IMR-90 (cell line): Measurements from ENCODE around the gene HSH2D. TPM values are rescaled to one million over a fixed set of nuclear protein-coding genes. Genes with fewer than 3 reads are reported as not detected.

Source experiments
- ATAC-seq: fragments of 200-7000 bp; cut with Tn5 transposase; 2 replicates; pipeline ENCODE4 v1.9.1; 2020; ENCODE audit warnings: low read depth, mild to moderate bottlenecking, moderate library complexity
- BruUV-seq: library from RNA; stranded (reverse); fragments of 400-500 nt; replicated peaks from 2 replicates; lab custom pipeline; 2021; lab: Mats Ljungman, UMichigan
- CTCF ChIA-PET: fragments of 300-600 bp; formaldehyde crosslinking; extraction: SDS; loops from one replicate; lab custom pipeline; 2021; ENCODE audit warnings: antibody characterized with exemption; lab: Yijun Ruan, JAX
- POLR2A ChIA-PET: fragments of 300-600 bp; sonication (Branson Sonifier 250); formaldehyde crosslinking; loops from one replicate; lab custom pipeline; 2022; ENCODE audit warnings: antibody characterized with exemption; ENCODE audit not compliant: unreplicated experiment; lab: Charles Lee
- DNase-seq: peaks from one replicate; pipeline ENCODE4 v3.0.0; 2013
- H2AFZ ChIP-seq: replicated peaks from 2 replicates; pipeline ENCODE3; 2013; ENCODE audit warnings: low read length, mild to moderate bottlenecking; ENCODE audit not compliant: poor library complexity
- H2AK5ac ChIP-seq: 2 replicates; pipeline ENCODE4 v1.6.1; 2013; ENCODE audit warnings: low read depth, low read length, inconsistent platforms
- H2AK9ac ChIP-seq: replicated peaks from 2 replicates; pipeline ENCODE3; 2013; ENCODE audit warnings: mild to moderate bottlenecking, low read depth, low read length, moderate library complexity; ENCODE audit not compliant: poor library complexity
- H2BK120ac ChIP-seq: 2 replicates; pipeline ENCODE4 v1.6.1; 2013; ENCODE audit warnings: low read depth, low read length, inconsistent platforms
- H2BK15ac ChIP-seq: 3 replicates; pipeline ENCODE4 v1.6.1; 2013; ENCODE audit warnings: low read depth, low read length, inconsistent platforms
- H2BK20ac ChIP-seq: 2 replicates; pipeline ENCODE4 v1.6.1; 2013; ENCODE audit warnings: low read depth, mild to moderate bottlenecking, inconsistent platforms, low read length, moderate library complexity
- H2BK5ac ChIP-seq: 2 replicates; pipeline ENCODE4 v1.6.1; 2013; ENCODE audit warnings: mild to moderate bottlenecking, low read depth, low read length, inconsistent platforms; ENCODE audit not compliant: poor library complexity, severe bottlenecking
- H3K14ac ChIP-seq: replicated peaks from 2 replicates; pipeline ENCODE4 v1.6.1; 2013; ENCODE audit warnings: low read depth, low read length, inconsistent platforms
- H3K18ac ChIP-seq: 2 replicates; pipeline ENCODE4 v1.6.1; 2013; ENCODE audit warnings: low read depth, low read length, control low read depth
- H3K23ac ChIP-seq: 2 replicates; pipeline ENCODE4 v1.6.1; 2013; ENCODE audit warnings: low read depth, low read length, inconsistent platforms
- H3K27ac ChIP-seq: 2 replicates; pipeline ENCODE4 v1.5.1; 2013; ENCODE audit warnings: mild to moderate bottlenecking, control low read depth, low read length; ENCODE audit not compliant: insufficient read depth
- H3K27me3 ChIP-seq: 2 replicates; pipeline ENCODE4 v1.6.1; 2013; ENCODE audit warnings: low read length; ENCODE audit not compliant: control insufficient read depth, insufficient read depth
- H3K36me3 ChIP-seq: 2 replicates; pipeline ENCODE4 v1.6.1; 2013; ENCODE audit warnings: low read length, mixed read lengths; ENCODE audit not compliant: control insufficient read depth, insufficient read depth
- H3K4ac ChIP-seq: 2 replicates; pipeline ENCODE4 v1.6.1; 2013; ENCODE audit warnings: low read depth, low read length, inconsistent platforms
- H3K4me1 ChIP-seq: 2 replicates; pipeline ENCODE4 v1.6.1; 2013; ENCODE audit warnings: low read length, mixed read lengths; ENCODE audit not compliant: control insufficient read depth, insufficient read depth
- H3K4me2 ChIP-seq: 2 replicates; pipeline ENCODE4 v1.6.1; 2013; ENCODE audit warnings: low read depth, mild to moderate bottlenecking, control low read depth, low read length, moderate library complexity
- H3K4me3 ChIP-seq: 2 replicates; pipeline ENCODE4 v1.5.1; 2013; ENCODE audit warnings: low read depth, mild to moderate bottlenecking, control low read depth, low read length, moderate library complexity; ENCODE audit not compliant: insufficient read depth
- H3K56ac ChIP-seq: 2 replicates; pipeline ENCODE4 v1.6.1; 2013; ENCODE audit warnings: low read length, inconsistent platforms; ENCODE audit not compliant: insufficient read depth; ENCODE audit errors: extremely low read depth
- H3K79me1 ChIP-seq, 2 experiments: 2 replicates each; pipeline ENCODE4 v1.6.1; 2013; ENCODE audit warnings: low read length in 2 of 2, inconsistent platforms in 1 of 2, low read depth in 1 of 2
- H3K9ac ChIP-seq: 2 replicates; pipeline ENCODE4 v1.6.1; 2013; ENCODE audit warnings: low read depth, low read length, control low read depth
- H3K9me1 ChIP-seq: 2 replicates; pipeline ENCODE4 v1.6.1; 2013; ENCODE audit warnings: low read length, inconsistent platforms; ENCODE audit not compliant: insufficient read depth
- H3K9me3 ChIP-seq: 2 replicates; pipeline ENCODE4 v1.6.1; 2013; ENCODE audit warnings: low read length; ENCODE audit not compliant: control insufficient read depth, insufficient read depth
- H4K20me1 ChIP-seq: 2 replicates; pipeline ENCODE4 v1.6.1; 2013; ENCODE audit warnings: low read length, inconsistent platforms; ENCODE audit not compliant: insufficient read depth
- H4K5ac ChIP-seq: 2 replicates; pipeline ENCODE4 v1.6.1; 2013; ENCODE audit warnings: mild to moderate bottlenecking, low read depth, low read length, control low read depth
- H4K8ac ChIP-seq, 2 experiments: 2 replicates each; pipeline ENCODE4 v1.6.1; 2013; ENCODE audit warnings: low read depth in 2 of 2, low read length in 2 of 2, control low read depth in 1 of 2, inconsistent platforms in 1 of 2
- H4K91ac ChIP-seq: 2 replicates; pipeline ENCODE4 v1.6.1; 2013; ENCODE audit warnings: low read depth, low read length, inconsistent platforms; ENCODE audit not compliant: insufficient read depth
- BHLHE40 ChIP-seq: fragments of 150-350 bp; IDR thresholded peaks from 2 replicates; pipeline ENCODE4 v1.6.1; 2016; ENCODE audit warnings: mild to moderate bottlenecking, low read depth, low read length
- CEBPB ChIP-seq: IDR thresholded peaks from 2 replicates; pipeline ENCODE4 v1.6.1; 2012; ENCODE audit warnings: low read depth, low read length, improper control_type of control experiment
- CHD1 ChIP-seq: IDR thresholded peaks from 2 replicates; pipeline ENCODE4 v1.6.1; 2012; ENCODE audit warnings: low read depth, low read length, improper control_type of control experiment
- CTCF ChIP-seq: conservative IDR thresholded peaks from 2 replicates; pipeline ENCODE4 v1.5.1; 2012; ENCODE audit warnings: mild to moderate bottlenecking, low read depth, low read length, improper control_type of control experiment
- ELK1 ChIP-seq: fragments of 150-350 bp; IDR thresholded peaks from 2 replicates; pipeline ENCODE4 v1.6.1; 2016; ENCODE audit warnings: low read depth, mild to moderate bottlenecking, low read length, moderate library complexity, borderline replicate concordance
- FOS ChIP-seq: fragments of 150-350 bp; IDR thresholded peaks from 2 replicates; pipeline ENCODE4 v1.6.1; 2016; ENCODE audit warnings: low read depth, low read length
- MAZ ChIP-seq: IDR thresholded peaks from 2 replicates; pipeline ENCODE4 v1.6.1; 2012; ENCODE audit warnings: low read depth, mild to moderate bottlenecking, low read length, improper control_type of control experiment, moderate library complexity, borderline replicate concordance
- MXI1 ChIP-seq: IDR thresholded peaks from 2 replicates; pipeline ENCODE4 v1.6.1; 2012; ENCODE audit warnings: low read depth, mild to moderate bottlenecking, low read length, moderate library complexity, borderline replicate concordance
- NFE2L2 ChIP-seq: fragments of 150-350 bp; IDR thresholded peaks from 2 replicates; pipeline ENCODE4 v1.6.1; 2016; ENCODE audit warnings: low read depth, mild to moderate bottlenecking, low read length
- POLR2A ChIP-seq: IDR thresholded peaks from 2 replicates; pipeline ENCODE4 v1.6.1; 2012; ENCODE audit warnings: mild to moderate bottlenecking, low read depth, low read length
- RAD21 ChIP-seq: IDR thresholded peaks from 2 replicates; pipeline ENCODE4 v1.6.1; 2012; ENCODE audit warnings: low read length, improper control_type of control experiment
- RCOR1 ChIP-seq: IDR thresholded peaks from 2 replicates; pipeline ENCODE4 v1.6.1; 2012; ENCODE audit warnings: mild to moderate bottlenecking, low read length, improper control_type of control experiment; ENCODE audit not compliant: insufficient replicate concordance
- RFX5 ChIP-seq: IDR thresholded peaks from 2 replicates; pipeline ENCODE4 v1.8.0; 2012; ENCODE audit warnings: low read depth, mild to moderate bottlenecking, low read length, moderate library complexity
- SMC3 ChIP-seq: fragments of 150-350 bp; IDR thresholded peaks from 2 replicates; pipeline ENCODE4 v1.6.1; 2016; ENCODE audit warnings: low read depth, mild to moderate bottlenecking, antibody characterized with exemption, low read length, moderate library complexity
- USF2 ChIP-seq: fragments of 150-350 bp; IDR thresholded peaks from 2 replicates; pipeline ENCODE4 v1.6.1; 2017; ENCODE audit warnings: mild to moderate bottlenecking, antibody characterized with exemption, low read length, low read depth
- WGBS, 2 experiments: methylation state at CpG; one replicate each; pipeline versions ENCODE4 v1.1.5 to v1.1.7; 2013; ENCODE audit warnings: missing lambda C conversion rate in 2 of 2; ENCODE audit not compliant: insufficient read length in 1 of 2; ENCODE audit errors: extremely low coverage in 2 of 2; 5-methylcytosine and 5-hydroxymethylcytosine counted together
- dilution Hi-C: fragments of 300-500 bp; cut with HindIII; formaldehyde crosslinking; loops from one replicate; pipeline ENCODE4 v1.14.3; 2018; ENCODE audit warnings: low sequenced_read_pairs; ENCODE audit not compliant: unreplicated experiment
- in situ Hi-C: fragments of 300-500 bp; cut with MboI; formaldehyde crosslinking; loops from 3 replicates; pipeline ENCODE4 v1.14.3; 2019; ENCODE audit warnings: low sequenced_read_pairs, inconsistent platforms, mixed read lengths
- intact Hi-C: fragments of 100-400 bp; cut with micrococcal nuclease; formaldehyde crosslinking; loops from 2 replicates; pipeline ENCODE4 v1.10.0; 2022
- polyA plus RNA-seq, 3 experiments: library from polyadenylated mRNA; depleted of rRNA; stranded (reverse); fragments of >200 nt; gene quantifications; 2 replicates each; pipeline ENCODE4 v1.2.3, GENCODE V29; 2012; ENCODE audit warnings: low replicate concordance in 1 of 3
- total RNA-seq: library from RNA; depleted of rRNA; stranded (reverse); fragments of >200 nt; gene quantifications from 2 replicates; pipeline ENCODE4 v1.2.3, GENCODE V29; 2012

HSH2D gene
- total and polyA plus RNA-seq, 2 of the 4 experiments (the other 2 are of a cell fraction): not detected

- Histone ChIP-seq H2AK9ac (peak overlapping the region; percentile 92), H3K9me1 (peaks cover 25% of the 10 kb centered on the region), H3K14ac (no peak overlapping the region), H3K4me1 (peaks cover 11% of the 10 kb centered on the region), H3K27me3 (no peaks in the 10 kb centered on the region), H3K4me3 (no peak overlapping the region), H4K5ac (no peak overlapping the region), H4K91ac (no peak overlapping the region), H2AK5ac (0 out of 2 replicates have a peak overlapping the region, but pooled peaks have one; percentile 3), H4K20me1 (peaks cover 51% of the 10 kb centered on the region), H2BK5ac (no peak overlapping the region), H3K56ac (no peak overlapping the region), H3K79me1 (peaks cover 16 to 55% of the 10 kb centered on the region in 2 experiments; a peak in 3 of 4 replicates), H4K8ac (no peak overlapping the region), H3K9me3 (no peaks in the 10 kb centered on the region), H3K18ac (no peak overlapping the region), H3K4ac (no peak overlapping the region), H2BK120ac (no peak overlapping the region), H2AFZ (no peak overlapping the region), H3K4me2 (peak overlapping the region; percentile 98; the same call in 1 of the 2 replicates), H3K27ac (no peak overlapping the region), H3K23ac (peak overlapping the region; percentile 29; the same call in 1 of the 2 replicates), H2BK15ac (no peak overlapping the region), H3K36me3 (peaks cover 34% of the 10 kb centered on the region), H3K9ac (no peak overlapping the region), H2BK20ac (no peak overlapping the region)
- ChIA-PET POLR2A (no interaction called here), CTCF (no interaction called here)
- dilution Hi-C loops (no loop called here), intact Hi-C loops (loop anchor here (5.0 kb wide), 1 partner anchor 122 kb away; the partner anchor contains the start of gene TPM4), in situ Hi-C loops (loop anchor here (25.0 kb wide), 4 partner anchors 362 to 1087 kb away; partner anchors contain the start of genes AKAP8L, CYP4F3 and SYDE1)
- DNase-seq (no peak), ATAC-seq (no peak)
- WGBS, 2 experiments: no CpG with 5 or more reads among the region's 9 CpGs
- BruUV-seq: no TSS peak
- TF ChIP-seq NFE2L2: no peak
- no peak for TF ChIP-seq ELK1
- no peak for TF ChIP-seq RFX5
- TF ChIP-seq RAD21: no peak
- no peak for TF ChIP-seq FOS
- no peak for TF ChIP-seq CHD1
- no peak for TF ChIP-seq MXI1
- TF ChIP-seq RCOR1: no peak
- TF ChIP-seq USF2: no peak
- no peak for TF ChIP-seq CTCF
- no peak for TF ChIP-seq POLR2A
- TF ChIP-seq CEBPB: no peak
- TF ChIP-seq MAZ: no peak
- no peak for TF ChIP-seq SMC3
- TF ChIP-seq BHLHE40: no peak
Measured at GRCh38 chr19:16199275-16199932, 55.9 kb downstream of the HSH2D start.
